ENCODE measurements around the gene CARD14.

GRCh38 chr17:80166446-80166845, 3.4 kb upstream of the CARD14 start:
- no peak for TF ChIP-seq CTCF (conservative IDR thresholded peaks at IDR 0.05; ENCODE audit: low read depth, low read length)
- no peak for TF ChIP-seq EZH2 (IDR thresholded peaks at IDR 0.05; ENCODE audit: borderline replicate concordance, low read depth, low read length, poor library complexity, severe bottlenecking)
